ENCODE measurements around the gene GPR151. TPM values are rescaled to one million over a fixed set of nuclear protein-coding genes. Genes with fewer than 3 reads are reported as not detected.
"Not testable (repeated sequence)": the region's sequence is repeated elsewhere in the genome, so short reads cannot be mapped to it uniquely, and the experiment has no call there.

Gene GPR151
- not detected in 2 replicates for total RNA-seq (2014; rRNA removed; shearing (Covaris generic))
- not detected in 2 replicates for polyA plus RNA-seq (2015; cell fraction: cytosol; rRNA removed)
- polyA plus RNA-seq (2015; cell fraction: nucleus; rRNA removed) = not detected in 2 replicates

DNA sequence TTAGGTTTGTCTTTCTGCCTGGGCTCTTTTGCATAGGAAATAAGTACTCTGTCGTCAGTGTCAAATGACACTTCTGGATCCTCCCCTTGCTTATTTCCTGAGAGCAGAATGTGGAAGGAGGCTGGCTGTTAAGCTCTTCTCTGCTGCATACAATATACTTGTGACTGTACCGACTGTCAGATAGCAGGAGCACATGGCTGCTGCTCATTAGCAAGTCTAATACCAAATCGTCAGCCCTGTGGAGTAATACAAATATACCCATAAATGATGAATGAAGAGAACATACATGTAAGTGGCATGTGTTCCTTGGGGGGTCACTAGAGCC is at the start of gene GPR151:
GPR151 (minus strand) TSS at position 40 of the 325 bp plus-strand sequence. CDS start 77 bp downstream, outside the sequence.
- in situ Hi-C loops (cut with HindIII; ENCODE audit: low pct_unique_long_range_greater_than_20kb, low sequenced_read_pairs) = no loop called here
- peak; percentile 5 for DNase-seq (ENCODE audit: low read depth, low spot score)

DNA sequence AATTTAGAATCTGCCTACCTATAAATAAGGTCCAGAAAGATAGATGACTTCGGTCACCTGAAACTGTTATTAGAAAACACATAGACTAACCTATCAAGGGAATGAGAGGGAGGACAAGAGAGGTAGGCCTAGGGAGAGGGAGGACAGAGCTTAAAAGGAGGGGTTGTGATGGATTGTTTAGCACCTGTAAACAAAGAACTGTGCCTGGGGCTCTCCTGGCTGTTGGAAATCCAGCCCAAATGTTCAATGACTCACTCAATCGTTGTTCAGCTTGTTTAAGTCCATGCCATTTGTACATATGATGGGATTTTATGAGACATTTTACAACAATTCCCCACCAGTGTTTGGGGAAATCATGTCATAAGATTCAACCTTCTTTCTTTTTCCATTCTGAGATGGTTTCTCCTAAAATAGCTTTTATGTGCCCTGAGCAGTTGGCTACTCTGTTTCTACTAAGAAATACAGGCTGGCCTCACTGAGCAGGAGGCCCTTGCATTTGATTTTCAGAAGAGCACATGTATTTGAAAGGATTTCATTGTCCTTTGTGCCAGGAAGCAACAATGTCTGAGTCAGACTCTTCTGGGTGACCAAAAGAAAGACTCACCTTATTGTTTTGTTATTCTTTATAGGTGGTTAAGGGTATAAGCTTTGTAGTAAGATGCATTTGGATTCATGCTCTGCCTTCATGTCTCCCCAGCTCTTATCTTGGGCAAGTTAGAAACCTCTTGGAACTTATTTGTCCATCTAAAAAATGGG is 48.2 kb upstream of the GPR151 start:
- DNase-seq (ENCODE audit: low read depth, low spot score) = peak; percentile 62
- in situ Hi-C loops (cut with HindIII; ENCODE audit: low pct_unique_long_range_greater_than_20kb, low sequenced_read_pairs) = no loop called here

DNA sequence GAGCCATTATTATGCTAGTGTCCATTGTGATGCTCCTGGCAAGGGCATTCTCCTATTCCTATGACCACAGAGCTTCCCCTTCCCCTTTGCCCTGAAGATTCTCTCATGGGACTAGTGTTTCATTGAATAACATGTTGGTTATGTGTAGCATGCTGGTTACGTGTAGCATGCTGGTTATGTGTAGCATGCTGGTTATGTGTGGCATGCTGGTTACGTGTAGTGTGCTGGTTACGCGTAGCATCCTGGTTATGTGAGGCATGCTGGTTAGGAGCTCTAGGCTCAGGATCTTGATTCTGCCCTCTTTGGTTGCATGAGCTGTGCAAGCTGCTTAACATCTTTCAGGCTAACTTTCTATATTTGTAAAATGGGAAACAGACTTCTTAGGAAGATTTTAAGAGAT is 46.5 kb upstream of the GPR151 start:
- DNase-seq (ENCODE audit: low read depth, low spot score) = no peak
- in situ Hi-C loops (cut with HindIII; ENCODE audit: low pct_unique_long_range_greater_than_20kb, low sequenced_read_pairs) = no loop called here

DNA sequence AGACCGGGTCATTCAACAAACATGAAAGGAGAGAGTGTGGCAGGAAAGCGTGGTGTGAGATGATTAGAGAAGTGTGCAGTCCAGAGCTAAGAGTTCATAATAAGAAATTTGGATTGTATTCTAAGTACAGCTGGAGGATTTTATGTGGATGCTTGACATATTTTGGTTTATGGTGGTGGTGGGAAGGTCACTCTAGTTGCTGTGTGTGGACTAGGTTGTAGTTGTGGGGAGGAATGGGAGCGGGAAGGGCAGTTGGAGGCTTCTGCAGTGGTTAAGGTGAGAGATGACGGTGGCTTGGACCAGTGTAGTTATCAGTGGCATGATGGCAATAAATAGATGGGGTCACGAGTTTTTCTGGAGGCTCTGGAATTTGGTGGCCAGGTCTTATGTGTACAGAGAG is 45.7 kb upstream of the GPR151 start:
- no peak for DNase-seq (ENCODE audit: low read depth, low spot score)
- in situ Hi-C loops (cut with HindIII; ENCODE audit: low pct_unique_long_range_greater_than_20kb, low sequenced_read_pairs) = no loop called here

DNA sequence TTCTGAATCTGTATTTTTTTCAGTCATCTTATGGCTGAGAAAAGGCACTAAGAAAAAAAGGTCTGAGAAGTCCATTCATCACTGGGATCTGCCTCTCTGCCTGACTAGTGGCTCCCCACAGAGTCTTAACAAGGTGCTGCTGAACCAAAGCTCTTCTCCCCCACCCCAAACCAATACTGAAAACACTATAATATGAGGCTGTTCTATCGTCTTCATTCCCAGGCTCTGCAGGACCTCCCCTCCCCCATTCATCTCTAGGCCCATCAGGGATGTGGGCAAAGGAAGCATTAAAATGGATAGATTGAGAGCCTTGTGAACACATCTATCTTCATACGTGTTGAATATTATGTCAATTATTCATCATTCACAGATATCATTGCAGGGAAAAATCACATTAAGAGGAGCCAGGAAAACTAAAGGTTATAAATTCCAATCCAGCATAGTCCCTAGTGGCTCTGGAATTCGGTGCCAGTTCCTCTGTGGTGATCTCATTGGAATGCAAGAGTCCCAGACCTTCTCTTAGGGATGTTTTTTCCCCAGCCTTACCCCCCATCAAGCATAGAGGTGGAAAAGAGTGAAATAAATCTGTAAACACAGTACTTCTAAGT is 44.3 kb upstream of the GPR151 start:
- in situ Hi-C loops (cut with HindIII; ENCODE audit: low pct_unique_long_range_greater_than_20kb, low sequenced_read_pairs) = no loop called here

DNA sequence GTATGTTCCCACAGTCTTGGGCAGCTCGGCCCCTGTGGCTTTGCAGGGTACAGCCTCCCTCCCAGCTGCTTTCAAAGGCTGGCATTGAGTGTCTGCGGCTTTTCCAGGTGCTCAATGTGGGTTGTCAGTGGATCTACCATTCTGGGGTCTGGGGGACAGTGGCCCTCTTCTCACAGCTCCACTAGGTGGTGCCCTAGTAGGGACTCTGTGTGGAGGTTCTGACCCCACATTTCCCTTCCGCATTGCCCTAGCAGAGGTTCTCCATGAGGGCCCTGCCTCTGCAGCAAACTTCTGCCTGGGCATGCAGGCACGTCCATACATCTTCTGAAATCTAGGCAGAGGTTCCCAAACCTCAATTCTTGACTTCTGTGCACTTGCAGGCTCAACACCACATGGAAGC is 40.9 kb upstream of the GPR151 start:
- in situ Hi-C loops (cut with HindIII; ENCODE audit: low pct_unique_long_range_greater_than_20kb, low sequenced_read_pairs); DNase-seq (ENCODE audit: low read depth, low spot score): not testable (repeated sequence)

More for the DNA sequence above, 44.3 kb upstream of the GPR151 start:
- no peak for DNase-seq (ENCODE audit: low read depth, low spot score)

DNA sequence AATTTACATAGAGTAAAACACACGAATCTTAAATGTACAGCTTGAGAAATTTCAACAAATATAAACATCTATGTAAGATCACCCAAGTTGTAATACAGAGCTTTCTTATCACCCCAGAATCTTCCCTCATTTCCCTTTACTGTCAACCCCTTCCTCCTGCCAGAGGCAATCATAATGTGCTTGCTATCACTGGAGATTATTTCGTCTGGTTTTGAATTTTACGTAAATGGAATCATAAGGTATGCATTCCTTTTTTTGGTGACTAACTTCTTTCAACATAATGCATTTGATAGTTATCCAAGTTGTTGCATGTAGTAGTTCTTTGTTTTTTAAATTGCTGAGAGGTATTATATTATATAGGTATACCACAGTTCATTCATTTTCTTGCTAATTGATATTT is 37.5 kb upstream of the GPR151 start:
- in situ Hi-C loops (cut with HindIII; ENCODE audit: low pct_unique_long_range_greater_than_20kb, low sequenced_read_pairs) = no loop called here

DNA sequence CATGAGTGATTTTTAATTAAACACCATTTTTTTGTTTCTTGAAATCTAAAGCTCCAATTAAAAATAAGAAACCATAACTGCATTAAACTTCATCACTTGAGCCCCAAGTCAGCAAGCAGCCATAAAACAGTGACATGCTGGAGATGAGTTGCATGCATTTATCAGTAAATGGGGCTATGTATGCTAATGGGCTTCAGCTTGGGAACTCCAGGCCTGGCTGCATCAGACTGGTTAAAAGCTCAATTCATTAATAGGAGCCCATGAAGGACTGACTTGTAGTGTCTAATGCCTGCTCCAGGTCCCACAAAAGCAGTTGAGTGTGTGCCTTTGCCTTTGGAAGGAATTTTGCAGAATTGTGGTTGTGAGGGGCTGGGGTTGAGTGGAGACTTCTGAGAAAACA is 33.6 kb upstream of the GPR151 start:
- in situ Hi-C loops (cut with HindIII; ENCODE audit: low pct_unique_long_range_greater_than_20kb, low sequenced_read_pairs) = no loop called here

More for the DNA sequence above, 37.5 kb upstream of the GPR151 start:
- peak; percentile 31 for DNase-seq (ENCODE audit: low read depth, low spot score)

DNA sequence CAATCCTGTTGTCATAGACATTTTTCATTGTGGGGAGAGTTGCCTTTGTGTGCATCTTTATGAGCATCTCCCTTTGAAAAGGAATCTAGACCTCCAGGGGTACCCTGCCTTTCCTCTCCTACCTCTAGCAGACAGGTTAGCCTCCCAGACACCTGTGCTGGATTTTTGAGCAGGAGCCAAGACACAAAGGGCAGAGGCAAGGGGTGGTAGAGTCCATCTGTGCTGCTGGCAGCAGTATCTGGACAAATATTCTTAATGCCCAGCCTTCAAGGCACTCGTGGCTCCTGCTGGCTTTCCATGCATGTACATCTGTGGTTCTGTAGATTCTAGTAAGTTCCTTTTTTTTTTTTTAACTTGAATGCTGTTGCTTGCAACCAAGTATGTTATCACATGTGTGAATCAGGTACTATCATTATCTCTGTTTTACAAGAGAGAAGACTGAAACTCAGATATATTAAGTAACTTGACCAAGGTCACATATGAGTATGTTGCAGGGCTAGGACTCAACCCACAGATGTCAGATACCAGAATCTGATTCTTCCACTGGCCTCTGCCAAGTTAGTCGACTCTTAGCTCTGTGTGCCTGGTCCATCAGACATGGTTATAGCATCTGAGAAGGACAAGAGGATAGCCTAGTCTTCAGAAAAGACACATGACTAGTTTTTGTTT is 32.9 kb upstream of the GPR151 start:
- in situ Hi-C loops (cut with HindIII; ENCODE audit: low pct_unique_long_range_greater_than_20kb, low sequenced_read_pairs) = no loop called here

More for the DNA sequence above, 33.6 kb upstream of the GPR151 start:
- DNase-seq (ENCODE audit: low read depth, low spot score) = no peak

DNA sequence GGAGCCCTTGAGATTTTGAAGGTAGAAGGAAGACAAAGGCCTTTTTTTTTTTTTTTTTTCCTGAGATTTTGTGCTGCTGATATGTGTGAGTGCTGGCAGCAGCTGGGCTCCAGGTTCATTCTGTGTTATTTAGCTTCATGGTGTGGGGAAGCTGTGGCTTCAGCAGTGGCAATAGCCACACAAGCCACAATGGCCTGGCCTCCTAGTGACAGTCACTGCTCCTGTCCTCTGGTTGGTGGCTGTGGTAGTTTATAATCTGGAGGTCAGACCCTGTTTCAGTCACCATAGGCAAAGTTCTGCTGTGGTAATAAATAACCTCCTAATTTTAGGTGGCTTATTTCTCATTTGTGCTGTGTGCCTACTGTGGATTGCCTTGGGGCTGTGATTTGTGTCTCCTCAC is 28.2 kb upstream of the GPR151 start:
- in situ Hi-C loops (cut with HindIII; ENCODE audit: low pct_unique_long_range_greater_than_20kb, low sequenced_read_pairs) = no loop called here
- DNase-seq (ENCODE audit: low read depth, low spot score) = no peak

More for the DNA sequence above, 32.9 kb upstream of the GPR151 start:
- DNase-seq (ENCODE audit: low read depth, low spot score) = no peak

DNA sequence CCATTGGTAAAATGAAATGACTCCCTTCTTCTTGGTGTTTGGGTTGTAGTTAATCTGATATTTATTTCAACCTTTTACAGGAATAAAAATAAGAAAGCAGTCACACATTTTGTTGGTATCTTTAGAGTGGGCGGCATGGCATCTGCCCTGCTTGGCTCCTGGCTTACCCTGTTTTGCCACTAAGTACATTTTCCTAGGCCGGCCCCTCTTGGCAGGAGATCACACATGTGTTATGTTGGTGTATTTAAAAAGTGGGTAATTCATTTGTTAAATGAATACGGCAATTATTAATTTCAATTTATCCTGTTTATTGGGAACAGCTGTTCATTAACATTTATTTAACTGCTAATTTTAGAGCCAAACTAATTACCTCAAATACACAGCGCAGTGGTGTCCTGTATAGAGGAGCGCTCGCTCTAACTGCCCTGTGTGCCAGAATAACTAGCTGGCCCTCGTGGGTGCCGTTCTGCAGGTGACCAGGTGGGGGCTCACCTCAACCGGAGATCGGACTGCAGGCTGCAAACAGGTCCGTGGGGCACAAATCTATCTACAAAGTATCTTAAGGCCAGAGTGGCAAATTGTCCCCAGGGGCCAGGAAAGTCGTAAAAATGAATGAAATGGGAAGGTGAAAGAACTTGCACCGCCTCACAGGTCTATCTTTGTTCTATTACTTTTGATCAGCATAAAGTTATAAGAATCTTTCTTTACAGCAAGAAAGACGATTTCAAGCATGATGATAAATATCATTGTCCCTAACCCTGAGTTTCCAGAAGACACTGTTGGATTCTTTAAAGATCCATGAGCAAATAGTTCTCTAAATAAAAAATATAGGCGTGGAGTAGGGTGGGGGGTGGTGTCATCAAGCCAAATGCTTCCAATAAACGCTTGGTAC is 26.2 kb upstream of the GPR151 start:
- in situ Hi-C loops (cut with HindIII; ENCODE audit: low pct_unique_long_range_greater_than_20kb, low sequenced_read_pairs) = no loop called here
- peak; percentile 77 for DNase-seq (ENCODE audit: low read depth, low spot score)

DNA sequence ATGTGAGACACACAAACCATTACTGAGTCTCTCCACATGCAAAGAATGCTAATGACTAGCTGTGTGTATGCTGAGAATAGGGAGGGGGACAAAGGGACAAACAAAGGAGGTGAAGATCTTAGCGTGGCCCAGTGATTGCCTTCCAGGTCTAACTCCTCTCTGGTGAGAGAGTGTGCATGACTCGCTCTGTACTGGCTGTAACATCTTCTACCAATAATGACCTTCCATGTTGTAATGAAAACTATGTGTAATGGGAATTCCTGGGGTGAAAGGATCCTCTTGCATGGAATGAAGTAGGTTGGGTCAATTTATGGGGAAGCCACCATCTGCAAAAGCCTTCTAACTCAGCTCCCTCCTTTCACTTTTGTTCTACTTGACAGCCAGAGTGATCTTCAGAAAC is 24.4 kb upstream of the GPR151 start:
- in situ Hi-C loops (cut with HindIII; ENCODE audit: low pct_unique_long_range_greater_than_20kb, low sequenced_read_pairs) = no loop called here

DNA sequence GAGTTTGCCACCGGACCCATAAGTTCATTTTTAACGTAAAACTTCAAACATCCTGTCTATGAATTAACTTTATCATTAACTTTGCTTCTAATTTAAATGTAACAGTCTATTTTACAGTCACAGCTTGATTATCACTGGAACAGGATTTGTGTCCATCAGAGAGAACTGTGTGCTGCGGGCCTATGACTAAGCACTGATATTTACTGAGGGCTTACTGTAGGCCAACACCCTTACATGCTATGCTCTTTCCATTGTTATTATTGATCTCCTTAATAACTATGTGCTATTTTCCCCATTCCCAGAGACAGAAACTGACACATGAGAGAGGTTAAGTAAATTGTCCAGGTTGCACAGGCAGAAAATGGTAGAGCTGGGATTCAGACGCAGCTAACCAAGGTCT is 24.0 kb upstream of the GPR151 start:
- DNase-seq (ENCODE audit: low read depth, low spot score) = no peak
- in situ Hi-C loops (cut with HindIII; ENCODE audit: low pct_unique_long_range_greater_than_20kb, low sequenced_read_pairs) = no loop called here

More for the DNA sequence above, 24.4 kb upstream of the GPR151 start:
- no peak for DNase-seq (ENCODE audit: low read depth, low spot score)

DNA sequence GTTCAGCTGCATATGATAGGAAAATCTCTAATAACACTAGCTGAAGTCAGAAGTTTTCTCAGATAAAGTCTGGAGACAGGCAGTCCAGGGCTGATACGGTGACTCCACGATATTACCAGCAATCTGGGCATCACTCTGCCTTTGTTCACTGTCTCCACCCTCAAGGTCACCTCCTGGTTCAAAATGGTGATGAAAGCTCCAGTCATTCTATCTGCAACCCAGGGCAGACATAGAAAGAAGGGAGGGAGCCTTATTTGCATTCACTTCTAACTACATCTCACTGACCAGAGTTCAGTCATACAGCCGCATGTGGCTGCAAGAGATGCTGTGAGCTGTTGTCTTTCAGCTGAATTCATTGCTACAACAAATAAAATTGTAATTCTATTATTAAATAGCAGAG is 22.4 kb upstream of the GPR151 start:
- no peak for DNase-seq (ENCODE audit: low read depth, low spot score)
- in situ Hi-C loops (cut with HindIII; ENCODE audit: low pct_unique_long_range_greater_than_20kb, low sequenced_read_pairs) = no loop called here

DNA sequence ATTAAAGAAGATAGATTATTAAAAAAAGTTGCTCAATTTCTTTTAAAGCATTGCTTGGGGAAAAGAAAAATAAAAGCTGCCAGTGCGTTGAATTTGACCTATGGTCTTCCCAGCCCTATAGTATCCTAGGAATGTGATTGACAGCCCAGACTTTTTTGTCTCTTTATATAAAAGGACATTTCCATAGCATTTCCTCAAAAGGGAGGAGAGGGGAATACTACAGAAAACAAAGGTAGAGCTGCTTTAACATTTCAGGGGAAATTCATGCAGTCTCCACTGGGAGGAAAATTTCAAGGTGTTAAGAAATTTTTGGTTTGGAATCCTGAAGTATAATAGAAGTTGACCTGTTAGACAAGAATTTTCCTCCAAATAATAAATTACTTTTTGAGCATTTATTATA is 17.9 kb upstream of the GPR151 start:
- in situ Hi-C loops (cut with HindIII; ENCODE audit: low pct_unique_long_range_greater_than_20kb, low sequenced_read_pairs) = no loop called here
- no peak for DNase-seq (ENCODE audit: low read depth, low spot score)

DNA sequence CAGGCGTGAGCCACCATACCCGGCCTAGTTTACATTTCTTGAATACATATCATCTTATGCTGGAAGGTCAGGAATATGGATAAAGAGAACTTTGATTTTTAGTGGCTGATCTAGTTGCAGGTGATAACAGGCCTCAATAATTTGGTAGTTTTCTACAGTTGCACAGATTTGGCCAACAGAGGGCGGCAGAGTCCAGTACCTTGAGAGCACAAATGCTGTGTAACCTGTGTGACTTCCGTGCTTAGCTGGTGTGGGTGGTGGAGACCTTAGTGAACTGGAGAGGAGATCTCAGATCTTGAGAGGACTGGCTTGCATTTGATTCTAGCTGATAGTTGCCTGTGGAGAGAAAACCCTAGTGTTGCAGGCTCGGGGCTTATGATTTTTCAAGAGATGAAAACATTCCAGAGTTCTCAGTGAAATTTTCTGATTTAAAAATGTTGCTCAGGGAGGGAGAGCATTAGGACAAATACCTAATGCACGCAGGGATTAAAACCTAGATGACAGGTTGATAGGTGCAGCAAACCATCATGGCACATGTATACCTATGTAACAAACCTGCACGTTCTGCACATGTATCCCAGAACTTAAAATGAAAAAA is 17.4 kb upstream of the GPR151 start:
- peak; percentile 87 for DNase-seq (ENCODE audit: low read depth, low spot score)
- in situ Hi-C loops (cut with HindIII; ENCODE audit: low pct_unique_long_range_greater_than_20kb, low sequenced_read_pairs) = no loop called here

DNA sequence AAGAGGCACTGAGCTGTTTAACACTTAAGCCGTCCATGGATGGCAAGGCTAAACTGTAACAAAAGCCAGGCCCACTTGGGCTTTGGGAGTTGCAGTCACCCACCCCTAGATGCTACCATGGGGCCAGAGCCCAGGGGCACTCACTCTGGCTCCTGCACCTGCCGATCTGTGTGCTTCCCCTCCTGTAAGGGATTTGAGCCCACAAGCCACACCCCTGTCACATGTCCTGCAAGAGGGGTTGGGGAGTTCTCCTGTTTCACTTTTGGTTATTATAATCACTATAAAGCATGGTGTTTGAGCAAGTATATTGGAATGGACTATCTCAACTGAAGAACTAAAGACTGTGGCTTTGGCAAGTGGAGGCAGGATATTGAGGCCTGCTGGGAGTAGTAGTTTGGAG is 14.0 kb upstream of the GPR151 start:
- no peak for DNase-seq (ENCODE audit: low read depth, low spot score)
- in situ Hi-C loops (cut with HindIII; ENCODE audit: low pct_unique_long_range_greater_than_20kb, low sequenced_read_pairs) = no loop called here

Data from SK-MEL-5 (cell line).